Left lung (tissue), 10 donors: ENCODE results near the gene SNX25. TPM values are rescaled to one million over a fixed set of nuclear protein-coding genes. Genes with fewer than 3 reads are reported as not detected.

Experiments used
- ATAC-seq: fragments of 200-7000 bp; cut with Tn5 transposase; one replicate; pipeline ENCODE4 v1.9.1; 2020; ENCODE audit warnings: moderate library complexity
- DNase-seq, 4 donors: peaks; one replicate each; pipeline ENCODE4 v3.0.0-alpha.2; 2013 to 2020
- H3K27ac ChIP-seq, 2 donors: fragments of 200-600 bp; sonication (generic) in 1 of 2; one replicate each; pipeline versions ENCODE4 v1.5.0 to v1.8.0; 2020 to 2021
- H3K27me3 ChIP-seq, 2 donors: fragments of 200-600 bp; sonication (generic) in 1 of 2; one replicate each; pipeline versions ENCODE4 v1.5.0 to v1.8.0; 2020 to 2021
- H3K36me3 ChIP-seq, 2 donors: fragments of 200-600 bp; sonication (generic) in 1 of 2; one replicate each; pipeline versions ENCODE4 v1.5.0 to v1.8.0; 2020 to 2021
- H3K4me1 ChIP-seq, 2 donors: fragments of 200-600 bp; one replicate each; pipeline ENCODE4 v1.8.0; 2021
- H3K4me3 ChIP-seq, 2 donors: fragments of 200-600 bp; sonication (generic) in 1 of 2; one replicate each; pipeline versions ENCODE4 v1.5.0 to v1.8.0; 2020 to 2021; ENCODE audit warnings: mild to moderate bottlenecking in 1 of 2
- H3K9me3 ChIP-seq, 2 donors: fragments of 200-600 bp; sonication (generic) in 1 of 2; one replicate each; pipeline versions ENCODE4 v1.5.0 to v1.8.0; 2020 to 2021
- CTCF ChIP-seq, 2 donors: fragments of 200-600 bp; sonication (generic) in 1 of 2; IDR thresholded peaks; one replicate each; pipeline versions ENCODE4 v1.5.0 to v1.8.0; 2021; ENCODE audit warnings: antibody characterized with exemption in 2 of 2
- intact Hi-C, 2 donors: fragments of 100-400 bp; cut with DNase I; formaldehyde crosslinking; loops; one replicate each; pipeline versions ENCODE4 v1.11.2 to v1.14.2; 2022
- polyA plus RNA-seq, 6 donors: library from polyadenylated mRNA; unstranded; fragments of 120-200 nt; gene quantifications; one replicate each; pipeline ENCODE4 v1.2.1, GENCODE V29; 2013; ENCODE audit not compliant: insufficient read length in 6 of 6
- total RNA-seq, 2 donors: library from RNA; stranded (reverse); fragmentation: NEBNext Ultra II Directional; extraction: Animal tissue kit (Norgen Biotek cat#: 25700); gene quantifications; one replicate each; pipeline ENCODE4 v1.2.1, GENCODE V29; 2021
- donor health status: DM: no; HTN: yes; CAD: no.
- donor health status: DM: no; HTN: no; CAD: no.

The SNX25 gene
- total and polyA plus RNA-seq, 8 donors, result 15.5 to 122 (median 18.9) TPM

GRCh38 chr4:185179488-185179887, 29.9 kb upstream of the SNX25 start:
- intact Hi-C loops, result no loop called here
- no peak overlapping the region for H3K27ac ChIP-seq
- TF ChIP-seq CTCF (IDR thresholded peaks at IDR 0.05), result no peak

GRCh38 chr4:185182239-185182638, 27.2 kb upstream of the SNX25 start:
- no peaks in the 10 kb centered on the region for H3K9me3 ChIP-seq
- no peaks in the 10 kb centered on the region for H3K36me3 ChIP-seq
- peaks cover 0 to 8% of the 10 kb centered on the region in 2 donors for H3K4me1 ChIP-seq
- H3K27ac ChIP-seq, result no peak overlapping the region
- no peaks in the 10 kb centered on the region for H3K27me3 ChIP-seq
- no peak overlapping the region for H3K4me3 ChIP-seq
- TF ChIP-seq CTCF (IDR thresholded peaks at IDR 0.05), result no peak
- intact Hi-C loops, result no loop called here
- ATAC-seq, result peak; percentile 6
- DNase-seq, result no peak

More at GRCh38 chr4:185179488-185179887, 29.9 kb upstream of the SNX25 start:
- H3K4me3 ChIP-seq, result no peak overlapping the region
- H3K4me1 ChIP-seq, result peaks cover 0 to 8% of the 10 kb centered on the region in 2 donors
- ATAC-seq, result no peak
- no peaks in the 10 kb centered on the region for H3K27me3 ChIP-seq
- DNase-seq, result no peak
- H3K36me3 ChIP-seq, result no peaks in the 10 kb centered on the region
- no peaks in the 10 kb centered on the region for H3K9me3 ChIP-seq

- Histone ChIP-seq H3K27ac (no peak overlapping the region), H3K4me3 (no peak overlapping the region), H3K27me3 (no peaks in the 10 kb centered on the region), H3K4me1 (peaks cover 0 to 8% of the 10 kb centered on the region in 2 donors), H3K36me3 (peaks cover 0 to 8% of the 10 kb centered on the region in 2 donors), H3K9me3 (no peaks in the 10 kb centered on the region)
- peak in 3 of 4 donors; percentile 63 to 91 (median 73) for DNase-seq
- peak; percentile 75 to 89 for TF ChIP-seq CTCF (IDR thresholded peaks at IDR 0.05)
- ATAC-seq, result peak; percentile 72
- intact Hi-C loops, result no loop called here
These were observed 25.6 kb upstream of the SNX25 start for GRCh38 chr4:185183622-185184281.

GRCh38 chr4:185186769-185187168, 22.6 kb upstream of the SNX25 start:
- Histone ChIP-seq H3K4me3 (no peak overlapping the region), H3K9me3 (no peaks in the 10 kb centered on the region), H3K36me3 (peaks cover 0 to 24% of the 10 kb centered on the region in 2 donors), H3K4me1 (peaks cover 0 to 8% of the 10 kb centered on the region in 2 donors), H3K27me3 (no peaks in the 10 kb centered on the region), H3K27ac (no peak overlapping the region)
- ATAC-seq (no peak), DNase-seq (no peak)
- intact Hi-C loops, result no loop called here
- TF ChIP-seq CTCF (IDR thresholded peaks at IDR 0.05), result no peak

GRCh38 chr4:185189606-185190305, 19.6 kb upstream of the SNX25 start:
- TF ChIP-seq CTCF (IDR thresholded peaks at IDR 0.05), result no peak
- Histone ChIP-seq H3K27me3 (no peaks in the 10 kb centered on the region), H3K4me3 (no peak overlapping the region), H3K27ac (no peak overlapping the region), H3K4me1 (no peaks in the 10 kb centered on the region), H3K36me3 (peaks cover 0 to 24% of the 10 kb centered on the region in 2 donors), H3K9me3 (no peaks in the 10 kb centered on the region)
- ATAC-seq, result no peak
- intact Hi-C loops, result no loop called here
- DNase-seq, result no peak
